Melanocyte of skin (primary cell): Measurements from ENCODE around the gene STPG1. TPM values are rescaled to one million over a fixed set of nuclear protein-coding genes. Genes with fewer than 3 reads are reported as not detected.

Experiments
- total RNA-seq, 2 donors: library from RNA; depleted of rRNA; stranded (reverse); fragments of >200 nt; gene quantifications; 2 replicates each; pipeline ENCODE4 v1.2.3, GENCODE V29; 2012

The STPG1 gene
- 10 to 100 TPM in 1 of 2 donors, 1 to 10 TPM in 1; 9.0 to 12.4 TPM for total RNA-seq

GRCh38 chr1:24413350-24414163 lies at the start of gene STPG1:
TSS of gene STPG1 (minus strand) at chr1:24413782. CDS start at chr1:24401388, 12,394 bp downstream.

DNA sequence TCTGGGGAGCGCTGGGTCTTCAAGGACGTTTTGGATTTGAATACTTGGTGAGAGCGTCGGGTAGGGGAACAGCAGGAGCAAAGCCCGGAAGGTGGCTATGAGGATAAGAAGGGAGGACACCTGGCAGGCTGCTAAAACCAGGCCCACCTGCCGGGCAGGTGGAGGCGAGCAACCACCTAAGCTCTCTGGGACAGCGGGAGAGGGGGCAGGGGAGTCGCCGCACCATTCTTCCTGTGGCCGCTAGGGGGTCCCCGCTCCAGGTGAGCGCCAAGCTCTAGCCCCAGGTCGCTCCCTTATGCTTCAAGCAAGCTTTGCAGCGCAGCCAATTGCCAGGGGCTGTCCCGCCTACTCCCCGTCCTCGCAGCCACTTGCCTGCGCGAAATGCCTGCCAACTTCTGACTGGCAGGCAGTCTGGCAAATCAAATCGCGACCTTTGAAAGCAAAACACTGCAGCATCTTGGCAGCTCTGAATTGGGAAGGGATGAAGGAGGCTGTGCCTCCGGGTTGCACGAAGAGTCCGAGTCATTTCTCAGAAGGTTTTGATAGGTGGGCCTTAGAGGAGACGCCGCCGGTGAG lies 1.8 kb upstream of the STPG1 start, which contains the start of gene NIPAL3:
Gene NIPAL3, plus strand, starts transcription at position 469 of the 576 bp plus-strand sequence. CDS start 3,746 bp downstream, outside the sequence.

GRCh38 chr1:24319312-24319863 lies 94.2 kb downstream of the STPG1 start, which contains the start of gene GRHL3:
TSS of gene GRHL3 (plus strand) at chr1:24319357. CDS start at chr1:24319552, 195 bp downstream.

Other genes starting within 250 kb of the STPG1 start
- gene IFNLR1, start 226.5 kb downstream of the STPG1 start, total RNA-seq, result under 1 TPM; 0.33 to 0.34 TPM
- not detected for gene GRHL3, start 94.4 kb downstream of the STPG1 start, total RNA-seq
- gene NIPAL3, start 2.0 kb upstream of the STPG1 start, total RNA-seq, result 10 to 100 TPM; 20.6 to 47.1 TPM
- gene RCAN3, start 89.1 kb upstream of the STPG1 start, total RNA-seq, result 10 to 100 TPM; 13.7 to 23.4 TPM
- gene NCMAP, start 142.3 kb upstream of the STPG1 start, total RNA-seq, result under 1 TPM in 1 of 2 donors, not detected in 1; under 0.01 TPM
- gene SRRM1, start 229.5 kb upstream of the STPG1 start, total RNA-seq, result 10 to 100 TPM; 57.5 to 57.9 TPM